LNCAP (cell line): ENCODE data around the gene LRRC19.

Experiments used
- CTCF ChIP-seq: fragments of 450-650 bp; IDR thresholded peaks from 2 replicates; pipeline ENCODE4 v1.5.1; 2017; ENCODE audit warnings: mild to moderate bottlenecking

Gene LRRC19

GRCh38 chr9:26945591-26945990 is 59.9 kb downstream of the LRRC19 start:
- TF ChIP-seq CTCF: no peak
